Measurements from ENCODE around the gene RNF145.

RNF145 gene

GRCh38 chr5:159175547-159175946 is 33.8 kb downstream of the RNF145 start:
- Histone ChIP-seq H4K20me1 (ENCODE audit: insufficient read depth, low read length) (0 out of 2 replicates have a peak, but pooled peaks cover 4% of the 10 kb centered on the region), H3K27ac (ENCODE audit: low read length) (no peak overlapping the region), H3K9me3 (replicated peaks; ENCODE audit: insufficient read depth, low read length) (no peaks in the 10 kb centered on the region), H3K36me3 (replicated peaks; ENCODE audit: insufficient read depth, low read length) (no peaks in the 10 kb centered on the region), H3K4me1 (ENCODE audit: low read length) (no peaks in the 10 kb centered on the region), H3K4me3 (ENCODE audit: low read length) (no peak overlapping the region), H3K9me2 (replicated peaks; ENCODE audit: insufficient read depth, low read length) (no peaks in the 10 kb centered on the region), H3K9ac (ENCODE audit: low read length) (no peak overlapping the region), H2AFZ (ENCODE audit: low read length) (no peak overlapping the region), H3F3A (ENCODE audit: insufficient read depth, low read length) (no peaks in the 10 kb centered on the region), H3K79me2 (ENCODE audit: low read length) (no peaks in the 10 kb centered on the region), H3K27me3 (replicated peaks; ENCODE audit: insufficient read depth, low read length) (no peaks in the 10 kb centered on the region), H3K4me2 (ENCODE audit: low read depth, low read length) (no peak overlapping the region)
- TF ChIP-seq EZH2 (optimal IDR thresholded peaks at IDR 0.05; ENCODE audit: low read depth, low read length) = no peak
- TF ChIP-seq EZH2phosphoT487 (IDR thresholded peaks at IDR 0.05; ENCODE audit: low read length) = no peak
- no peak for TF ChIP-seq CTCF (IDR thresholded peaks at IDR 0.05; ENCODE audit: low read length)
- DNase-seq = no peak

- no peak for TF ChIP-seq EZH2phosphoT487 (IDR thresholded peaks at IDR 0.05; ENCODE audit: low read length)
- no peak for TF ChIP-seq EZH2 (optimal IDR thresholded peaks at IDR 0.05; ENCODE audit: low read depth, low read length)
- no peak for TF ChIP-seq CTCF (IDR thresholded peaks at IDR 0.05; ENCODE audit: low read length)
- H2AFZ ChIP-seq (ENCODE audit: low read length) = no peak overlapping the region
- H3K9me3 ChIP-seq (replicated peaks; ENCODE audit: insufficient read depth, low read length) = no peaks in the 10 kb centered on the region
- no peaks in the 10 kb centered on the region for H3K4me1 ChIP-seq (ENCODE audit: low read length)
- H3K36me3 ChIP-seq (replicated peaks; ENCODE audit: insufficient read depth, low read length) = no peaks in the 10 kb centered on the region
- no peaks in the 10 kb centered on the region for H3K79me2 ChIP-seq (ENCODE audit: low read length)
- no peaks in the 10 kb centered on the region for H3K27me3 ChIP-seq (replicated peaks; ENCODE audit: insufficient read depth, low read length)
- H3K27ac ChIP-seq (ENCODE audit: low read length) = no peak overlapping the region
- DNase-seq = no peak
- H3K4me2 ChIP-seq (ENCODE audit: low read depth, low read length) = no peak overlapping the region
- no peaks in the 10 kb centered on the region for H3F3A ChIP-seq (ENCODE audit: insufficient read depth, low read length)
- H4K20me1 ChIP-seq (ENCODE audit: insufficient read depth, low read length) = 0 out of 2 replicates have a peak, but pooled peaks cover 4% of the 10 kb centered on the region
- no peak overlapping the region for H3K4me3 ChIP-seq (ENCODE audit: low read length)
- H3K9me2 ChIP-seq (replicated peaks; ENCODE audit: insufficient read depth, low read length) = no peaks in the 10 kb centered on the region
- H3K9ac ChIP-seq (ENCODE audit: low read length) = no peak overlapping the region
Observed at GRCh38 chr5:159174511-159175168, 34.7 kb downstream of the RNF145 start.

- H3K4me3 ChIP-seq (ENCODE audit: low read length) = no peak overlapping the region
- no peak overlapping the region for H3K9ac ChIP-seq (ENCODE audit: low read length)
- H3K9me3 ChIP-seq (replicated peaks; ENCODE audit: insufficient read depth, low read length) = no peaks in the 10 kb centered on the region
- no peaks in the 10 kb centered on the region for H3F3A ChIP-seq (ENCODE audit: insufficient read depth, low read length)
- H3K4me1 ChIP-seq (ENCODE audit: low read length) = no peaks in the 10 kb centered on the region
- no peaks in the 10 kb centered on the region for H3K9me2 ChIP-seq (replicated peaks; ENCODE audit: insufficient read depth, low read length)
- H3K4me2 ChIP-seq (ENCODE audit: low read depth, low read length) = no peak overlapping the region
- H3K27ac ChIP-seq (ENCODE audit: low read length) = no peak overlapping the region
- 0 out of 2 replicates have a peak, but pooled peaks cover 4% of the 10 kb centered on the region for H4K20me1 ChIP-seq (ENCODE audit: insufficient read depth, low read length)
- H3K36me3 ChIP-seq (replicated peaks; ENCODE audit: insufficient read depth, low read length) = no peaks in the 10 kb centered on the region; the same call in 1 of the 2 replicates
- no peaks in the 10 kb centered on the region for H3K27me3 ChIP-seq (replicated peaks; ENCODE audit: insufficient read depth, low read length)
- DNase-seq = no peak
- H3K79me2 ChIP-seq (ENCODE audit: low read length) = no peaks in the 10 kb centered on the region
- H2AFZ ChIP-seq (ENCODE audit: low read length) = no peak overlapping the region
- TF ChIP-seq EZH2phosphoT487 (IDR thresholded peaks at IDR 0.05; ENCODE audit: low read length) (no peak), CTCF (IDR thresholded peaks at IDR 0.05; ENCODE audit: low read length) (no peak), EZH2 (optimal IDR thresholded peaks at IDR 0.05; ENCODE audit: low read depth, low read length) (no peak)
Observed at GRCh38 chr5:159171274-159171673, 38.1 kb downstream of the RNF145 start.

Data from MM.1S (cell line).